CD4-positive, CD25-positive, alpha-beta regulatory T cell (primary cell): ENCODE measurements around the gene AZIN2. TPM values are rescaled to one million over a fixed set of nuclear protein-coding genes. Genes with fewer than 3 reads are reported as not detected.
A peak's percentile ranks its signal among the peaks of the same experiment; 100 is the strongest.
"Not testable (repeated sequence)": the region's sequence is repeated elsewhere in the genome, so short reads cannot be mapped to it uniquely, and the experiment has no call there.

ENCODE experiments used
- ATAC-seq, 2 donors: fragments of 150-1000 bp; cut with Tn5 transposase; one replicate each; pipeline ENCODE4 v1.10.0; 2021; ENCODE audit warnings: low read depth in 2 of 2, moderate number of reproducible peaks in 2 of 2, moderate library complexity in 1 of 2
- DNase-seq, 3 donors: peaks; one replicate each; pipeline versions ENCODE4 v3.0.0 to v3.0.0-alpha.2; 2012 to 2022; ENCODE audit warnings: mixed read lengths in 1 of 3
- H3K27ac ChIP-seq: one replicate; pipeline ENCODE4 v1.7.0; 2013; ENCODE audit warnings: mild to moderate bottlenecking, low read length; ENCODE audit not compliant: insufficient read depth, poor library complexity, severe bottlenecking
- H3K27me3 ChIP-seq: one replicate; pipeline ENCODE4 v1.7.0; 2013; ENCODE audit warnings: low read length; ENCODE audit not compliant: control insufficient read depth, insufficient read depth
- H3K36me3 ChIP-seq: one replicate; pipeline ENCODE4 v1.7.0; 2013; ENCODE audit warnings: mild to moderate bottlenecking, low read length, moderate library complexity; ENCODE audit not compliant: control insufficient read depth, insufficient read depth
- H3K4me1 ChIP-seq: 2 replicates; pipeline ENCODE4 v1.7.0; 2013; ENCODE audit warnings: mild to moderate bottlenecking, low read length; ENCODE audit not compliant: insufficient read depth, control insufficient read depth, poor library complexity, severe bottlenecking
- H3K4me3 ChIP-seq: one replicate; pipeline ENCODE4 v1.7.0; 2013; ENCODE audit warnings: low read depth, mild to moderate bottlenecking, low read length, moderate library complexity
- H3K9me3 ChIP-seq, 2 experiments: 1 replicate in 1 of 2; 2 replicates in 1 of 2; pipeline ENCODE4 v1.7.0; 2013; ENCODE audit warnings: low read length in 2 of 2, mild to moderate bottlenecking in 1 of 2, moderate library complexity in 1 of 2; ENCODE audit not compliant: control insufficient read depth in 2 of 2
- H3K27ac Mint-ChIP-seq, 3 donors: one replicate each; pipeline ENCODE4 v1.8.0; 2020 to 2022; ENCODE audit warnings: mild to moderate bottlenecking in 3 of 3, mixed read lengths in 3 of 3, moderate library complexity in 2 of 3
- H3K27me3 Mint-ChIP-seq: one replicate; pipeline ENCODE4 v1.8.0; 2022; ENCODE audit warnings: mild to moderate bottlenecking, mixed read lengths
- H3K36me3 Mint-ChIP-seq: one replicate; pipeline ENCODE4 v1.8.0; 2020; ENCODE audit warnings: mixed read lengths
- H3K4me1 Mint-ChIP-seq, 4 donors: one replicate each; pipeline ENCODE4 v1.8.0; 2020 to 2022; ENCODE audit warnings: mixed read lengths in 4 of 4, mild to moderate bottlenecking in 1 of 4
- H3K4me3 Mint-ChIP-seq, 4 donors: one replicate each; pipeline ENCODE4 v1.8.0; 2020 to 2022; ENCODE audit warnings: mild to moderate bottlenecking in 4 of 4, mixed read lengths in 4 of 4, moderate library complexity in 3 of 4
- H3K9me3 Mint-ChIP-seq, 7 donors: one replicate each; pipeline ENCODE4 v1.8.0; 2020 to 2022; ENCODE audit warnings: mixed read lengths in 7 of 7, mild to moderate bottlenecking in 3 of 7, moderate library complexity in 2 of 7
- polyA plus RNA-seq, 4 donors: library from polyadenylated mRNA; unstranded; fragments of 300-500 nt; fragmentation: Illumina TruSeq; gene quantifications; one replicate each; pipeline ENCODE4 v1.2.3, GENCODE V29; 2021
- total RNA-seq: library from RNA; stranded (reverse); gene quantifications from one replicate; pipeline ENCODE4 v1.2.3, GENCODE V29; 2022

Gene AZIN2
- total and polyA plus RNA-seq, 5 donors from 2014 or later = 0.69 to 1.9 (median 1.3) TPM; not detected in 1

DNA sequence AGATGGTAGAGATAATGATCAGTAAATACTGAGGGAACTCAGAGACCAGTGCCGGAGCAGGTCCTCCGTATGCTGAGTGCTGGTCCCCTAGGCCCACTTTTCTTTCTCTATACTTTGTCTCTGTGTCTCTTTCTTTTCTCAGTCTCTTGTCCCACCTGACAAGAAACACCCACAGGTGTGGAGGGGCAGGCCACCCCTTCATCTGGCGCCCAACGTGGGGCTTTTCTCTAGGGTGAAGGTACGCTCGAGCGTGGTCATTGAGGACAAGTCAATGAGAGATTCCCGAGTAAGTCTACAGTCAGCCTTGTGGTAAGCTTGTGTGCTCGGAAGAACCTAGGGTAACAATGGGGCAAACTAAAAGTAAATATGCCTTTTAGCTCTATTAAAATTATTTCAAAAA lies 16.7 kb upstream of the AZIN2 start:
- H3K4me1 Mint-ChIP-seq, ATAC-seq, H3K4me3 ChIP-seq, H3K36me3 ChIP-seq, H3K27ac Mint-ChIP-seq, H3K4me3 Mint-ChIP-seq, H3K27me3 ChIP-seq, DNase-seq, H3K4me1 ChIP-seq, H3K27ac ChIP-seq: not testable (repeated sequence)
- Mint-ChIP-seq H3K36me3 (peaks cover 22% of the 10 kb centered on the region), H3K27me3 (peaks cover 19% of the 10 kb centered on the region), H3K9me3 (peaks cover 0 to 63% (median 23%) of the 10 kb centered on the region in 7 donors)
- peaks cover 40 to 41% of the 10 kb centered on the region in 2 experiments for H3K9me3 ChIP-seq

DNA sequence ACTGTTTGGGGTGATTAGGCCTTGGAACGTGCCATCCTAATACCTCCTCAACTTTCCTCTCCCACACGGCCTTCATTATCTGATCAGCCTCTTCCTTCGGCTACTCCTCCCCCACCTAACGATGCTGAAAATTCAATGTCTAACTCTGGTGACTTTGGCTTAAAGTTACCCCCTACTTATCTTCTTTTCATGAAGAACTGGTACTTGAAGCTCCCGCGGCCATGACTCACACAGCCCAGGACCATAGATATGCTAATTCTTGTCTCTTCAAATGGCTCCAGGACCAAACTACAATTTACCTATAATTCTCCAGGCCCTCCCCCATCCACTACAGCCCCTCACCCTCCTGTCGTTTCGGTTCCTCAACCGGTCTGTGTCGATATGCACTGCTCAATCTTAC lies 15.7 kb upstream of the AZIN2 start:
- Mint-ChIP-seq H3K9me3 (peaks cover 2 to 64% (median 23%) of the 10 kb centered on the region in 7 donors), H3K4me1 (no peaks in the 10 kb centered on the region), H3K36me3 (peaks cover 24% of the 10 kb centered on the region), H3K27ac (peak overlapping the region in 1 of 3 donors; percentile 67), H3K4me3 (no peak overlapping the region), H3K27me3 (peaks cover 19% of the 10 kb centered on the region)
- Histone ChIP-seq H3K27ac (no peak overlapping the region), H3K4me3 (no peak overlapping the region), H3K36me3 (no peaks in the 10 kb centered on the region), H3K4me1 (no peaks in the 10 kb centered on the region), H3K9me3 (peaks cover 40 to 41% of the 10 kb centered on the region in 2 experiments), H3K27me3 (no peaks in the 10 kb centered on the region)
- ATAC-seq (no peak), DNase-seq (no peak)

DNA sequence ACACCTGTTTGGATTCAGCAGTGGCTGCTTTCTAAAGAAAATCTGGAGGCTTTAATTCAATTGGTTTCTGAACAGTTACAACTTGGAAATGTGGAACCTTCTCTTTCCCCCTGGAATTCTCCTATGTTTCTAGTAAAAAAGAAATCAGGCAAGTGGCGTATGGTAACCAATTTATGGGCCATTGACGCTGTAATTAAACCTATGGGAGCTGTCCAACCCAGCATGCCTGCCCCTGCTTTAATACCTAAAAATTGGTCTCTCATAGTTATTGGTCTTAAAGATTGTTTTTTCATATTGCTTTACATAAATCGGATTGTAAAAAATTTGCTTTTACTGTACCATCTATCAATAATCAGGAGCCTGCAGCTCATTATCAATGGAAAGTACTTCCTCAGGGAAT lies 14.5 kb upstream of the AZIN2 start:
- DNase-seq, H3K36me3 ChIP-seq, H3K4me3 Mint-ChIP-seq, H3K27ac ChIP-seq, H3K4me1 Mint-ChIP-seq, H3K4me3 ChIP-seq, H3K4me1 ChIP-seq, ATAC-seq, H3K27me3 ChIP-seq, H3K27ac Mint-ChIP-seq: not testable (repeated sequence)
- Mint-ChIP-seq H3K27me3 (peaks cover 21% of the 10 kb centered on the region), H3K36me3 (peaks cover 24% of the 10 kb centered on the region), H3K9me3 (peaks cover 2 to 63% (median 23%) of the 10 kb centered on the region in 7 donors)
- peaks cover 40 to 41% of the 10 kb centered on the region in 2 experiments for H3K9me3 ChIP-seq

DNA sequence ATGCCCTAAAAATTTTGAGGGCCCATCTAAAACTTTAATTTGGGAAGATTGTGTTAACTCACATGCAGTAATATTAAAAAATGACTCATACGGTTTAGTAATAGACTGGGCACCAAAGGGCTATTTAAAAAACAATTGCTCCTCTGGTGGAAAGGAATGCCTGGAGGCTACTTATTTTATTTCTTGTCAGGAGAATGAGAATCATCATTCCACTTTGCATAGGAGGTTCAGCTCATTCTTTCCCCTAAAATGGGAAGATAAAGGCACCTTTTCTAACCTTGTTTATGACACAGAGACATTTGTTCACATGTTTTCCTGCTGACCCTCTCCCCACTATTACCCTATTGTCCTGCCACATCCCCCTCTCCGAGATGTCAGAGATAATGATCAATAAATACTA lies 12.8 kb upstream of the AZIN2 start:
- Mint-ChIP-seq H3K36me3 (peaks cover 21% of the 10 kb centered on the region), H3K9me3 (peaks cover 2 to 49% (median 21%) of the 10 kb centered on the region in 7 donors), H3K27me3 (peaks cover 17% of the 10 kb centered on the region)
- not testable (repeated sequence) for ATAC-seq, H3K36me3 ChIP-seq, DNase-seq, H3K4me1 ChIP-seq, H3K27me3 ChIP-seq, H3K4me3 Mint-ChIP-seq, H3K27ac Mint-ChIP-seq, H3K27ac ChIP-seq, H3K4me3 ChIP-seq, H3K4me1 Mint-ChIP-seq
- peaks cover 26 to 29% of the 10 kb centered on the region in 2 experiments for H3K9me3 ChIP-seq

DNA sequence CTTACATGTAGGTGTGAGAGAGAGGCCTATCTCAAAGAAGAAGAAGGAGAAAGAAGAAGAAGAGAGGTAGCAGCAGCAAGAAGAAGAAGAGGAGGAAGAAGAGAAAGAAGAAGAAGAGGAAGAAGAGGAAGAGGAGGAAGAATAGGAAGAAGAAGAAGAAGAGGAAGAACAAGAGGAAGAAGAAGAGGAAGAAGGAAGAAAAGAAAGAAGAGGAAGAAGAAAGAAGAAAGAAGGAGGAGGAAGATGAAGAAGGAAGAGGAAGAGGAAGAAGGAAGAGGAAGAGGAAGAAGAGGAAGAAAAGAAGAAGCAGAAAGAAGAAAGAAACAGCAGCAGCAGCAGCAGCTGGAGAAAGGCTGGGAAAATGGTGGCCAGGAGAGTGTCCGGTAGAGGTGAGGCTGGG lies 10.3 kb upstream of the AZIN2 start:
- ATAC-seq (no peak), DNase-seq (no peak)
- Histone ChIP-seq H3K4me3 (no peak overlapping the region), H3K9me3 (peaks cover 7 to 11% of the 10 kb centered on the region in 2 experiments), H3K4me1 (no peaks in the 10 kb centered on the region), H3K27ac (no peak overlapping the region), H3K27me3 (no peaks in the 10 kb centered on the region), H3K36me3 (no peaks in the 10 kb centered on the region)
- Mint-ChIP-seq H3K27me3 (peaks cover 13% of the 10 kb centered on the region), H3K9me3 (peaks cover 2 to 24% (median 10%) of the 10 kb centered on the region in 7 donors), H3K36me3 (peaks cover 16% of the 10 kb centered on the region), H3K4me1 (no peaks in the 10 kb centered on the region), H3K27ac (peak overlapping the region in 1 of 3 donors; percentile 24), H3K4me3 (no peak overlapping the region)

DNA sequence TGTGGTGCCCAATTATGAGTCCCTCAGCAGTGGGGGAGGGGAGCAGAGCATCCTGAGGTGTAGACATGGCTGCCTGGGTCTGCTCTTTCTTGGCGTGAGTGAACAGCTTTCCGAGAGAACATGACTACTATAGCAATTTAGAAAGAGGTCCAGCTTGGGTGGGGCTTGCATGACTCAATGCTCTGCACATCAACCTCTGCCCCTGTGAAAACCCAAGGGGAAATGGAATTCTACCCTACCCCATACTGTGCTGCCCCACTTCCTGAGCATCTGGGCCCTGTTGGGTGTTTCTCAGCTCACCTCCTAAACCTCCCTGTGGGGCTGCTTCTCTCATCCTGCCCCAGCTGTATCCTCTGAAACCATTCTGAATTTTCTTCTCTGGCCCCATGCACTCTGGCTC lies 8.2 kb upstream of the AZIN2 start:
- Histone ChIP-seq H3K4me1 (no peaks in the 10 kb centered on the region), H3K36me3 (no peaks in the 10 kb centered on the region), H3K27ac (no peak overlapping the region), H3K9me3 (no peaks in the 10 kb centered on the region), H3K27me3 (no peaks in the 10 kb centered on the region), H3K4me3 (no peak overlapping the region)
- peaks cover 11% of the 10 kb centered on the region for H3K27me3 Mint-ChIP-seq
- no peaks in the 10 kb centered on the region for H3K4me1 Mint-ChIP-seq
- H3K4me3 Mint-ChIP-seq = no peak overlapping the region
- no peak overlapping the region for H3K27ac Mint-ChIP-seq
- H3K9me3 Mint-ChIP-seq = peaks cover 0 to 4% (median 1%) of the 10 kb centered on the region in 7 donors
- ATAC-seq (no peak), DNase-seq (no peak)
- peaks cover 4% of the 10 kb centered on the region for H3K36me3 Mint-ChIP-seq

DNA sequence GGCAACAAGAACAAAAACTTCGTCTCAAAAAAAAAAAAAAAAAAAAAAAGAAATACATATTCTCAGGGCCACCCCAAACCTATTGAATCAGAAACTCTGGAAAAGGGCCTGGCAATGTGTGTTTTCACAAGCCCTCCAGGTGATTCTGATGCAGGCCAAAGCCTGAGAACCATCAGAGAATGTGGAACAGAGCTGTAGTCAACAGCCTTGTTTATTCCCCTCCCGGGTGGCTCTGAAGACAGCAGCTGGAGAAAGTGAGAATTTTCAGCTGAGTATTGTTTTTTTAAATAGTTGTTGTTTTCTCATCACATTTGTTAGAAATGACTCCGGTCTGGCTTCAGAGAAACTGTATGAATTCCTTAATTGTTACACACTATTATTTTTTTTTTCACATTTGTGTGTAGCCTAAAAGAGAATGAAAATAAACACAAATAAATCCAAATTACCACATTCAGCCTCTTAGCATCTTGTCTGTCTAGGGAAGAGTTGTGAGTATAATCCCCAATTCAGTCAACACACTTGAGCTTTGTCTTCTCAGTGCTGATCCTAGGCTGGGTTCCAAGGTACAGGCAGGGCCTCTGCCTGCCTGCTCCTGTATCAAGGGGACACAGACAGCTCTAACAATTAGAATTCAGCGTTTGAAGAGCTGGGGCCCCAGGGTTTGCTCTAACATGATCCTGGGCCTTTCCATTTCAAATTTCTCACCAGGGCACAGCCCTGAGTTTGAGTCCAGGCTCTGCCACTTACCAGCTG lies 6.6 kb upstream of the AZIN2 start:
- no peak for ATAC-seq
- Mint-ChIP-seq H3K4me1 (no peaks in the 10 kb centered on the region), H3K36me3 (peaks cover 3% of the 10 kb centered on the region), H3K4me3 (no peak overlapping the region), H3K27ac (no peak overlapping the region), H3K9me3 (peaks cover 0 to 2% (median 0%) of the 10 kb centered on the region in 7 donors), H3K27me3 (peaks cover 17% of the 10 kb centered on the region)
- no peaks in the 10 kb centered on the region for H3K4me1 ChIP-seq
- no peak overlapping the region for H3K27ac ChIP-seq
- no peak for DNase-seq
- no peak overlapping the region for H3K4me3 ChIP-seq
- H3K27me3 ChIP-seq = no peaks in the 10 kb centered on the region
- H3K9me3 ChIP-seq = no peaks in the 10 kb centered on the region
- H3K36me3 ChIP-seq = no peaks in the 10 kb centered on the region
